Activated naive CD4-positive, alpha-beta T cell treated with Interleukin-2 at 50 U/mL for 16 hours (primary cell): ENCODE measurements around the gene BHLHE40.

ENCODE experiments used
- DNase-seq: peaks from one replicate; pipeline ENCODE4 v3.0.0-alpha.2; 2020

Gene BHLHE40

DNA sequence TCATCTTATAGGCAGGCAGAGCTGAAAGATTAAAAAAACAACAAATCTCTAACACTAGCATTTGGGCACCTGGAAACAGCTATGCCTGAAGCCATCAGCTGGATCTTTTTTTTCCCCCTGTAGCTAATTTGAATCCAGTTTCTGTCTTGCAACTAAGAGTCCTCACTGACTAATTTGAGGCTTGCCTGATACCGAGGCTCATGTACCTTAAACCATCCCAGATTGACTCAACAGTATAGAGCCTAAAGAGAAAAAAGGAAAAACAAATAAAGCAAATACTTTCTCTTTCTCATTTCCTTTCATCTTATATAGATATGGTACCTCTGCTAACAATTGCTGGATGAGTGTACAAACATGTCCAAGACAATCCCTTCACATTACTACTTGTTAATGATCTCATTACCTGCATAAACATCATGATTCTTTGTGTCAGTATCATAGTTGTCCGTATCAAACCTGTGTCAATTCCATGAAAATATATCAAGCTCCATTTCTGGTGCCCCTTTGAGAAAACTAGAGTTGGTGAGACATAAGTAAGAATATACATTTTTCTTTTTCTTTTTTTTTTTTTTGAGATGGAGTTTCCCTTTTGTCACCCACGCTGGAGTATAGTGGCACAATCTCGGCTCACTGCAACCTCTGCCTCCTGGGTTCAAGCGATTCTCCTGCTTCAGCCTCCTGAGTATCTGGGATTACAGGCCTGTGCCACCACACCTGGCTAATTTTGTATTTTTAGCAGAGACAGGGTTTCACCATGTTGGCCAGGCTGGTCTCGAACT is 43.1 kb downstream of the BHLHE40 start:
- no peak for DNase-seq

DNA sequence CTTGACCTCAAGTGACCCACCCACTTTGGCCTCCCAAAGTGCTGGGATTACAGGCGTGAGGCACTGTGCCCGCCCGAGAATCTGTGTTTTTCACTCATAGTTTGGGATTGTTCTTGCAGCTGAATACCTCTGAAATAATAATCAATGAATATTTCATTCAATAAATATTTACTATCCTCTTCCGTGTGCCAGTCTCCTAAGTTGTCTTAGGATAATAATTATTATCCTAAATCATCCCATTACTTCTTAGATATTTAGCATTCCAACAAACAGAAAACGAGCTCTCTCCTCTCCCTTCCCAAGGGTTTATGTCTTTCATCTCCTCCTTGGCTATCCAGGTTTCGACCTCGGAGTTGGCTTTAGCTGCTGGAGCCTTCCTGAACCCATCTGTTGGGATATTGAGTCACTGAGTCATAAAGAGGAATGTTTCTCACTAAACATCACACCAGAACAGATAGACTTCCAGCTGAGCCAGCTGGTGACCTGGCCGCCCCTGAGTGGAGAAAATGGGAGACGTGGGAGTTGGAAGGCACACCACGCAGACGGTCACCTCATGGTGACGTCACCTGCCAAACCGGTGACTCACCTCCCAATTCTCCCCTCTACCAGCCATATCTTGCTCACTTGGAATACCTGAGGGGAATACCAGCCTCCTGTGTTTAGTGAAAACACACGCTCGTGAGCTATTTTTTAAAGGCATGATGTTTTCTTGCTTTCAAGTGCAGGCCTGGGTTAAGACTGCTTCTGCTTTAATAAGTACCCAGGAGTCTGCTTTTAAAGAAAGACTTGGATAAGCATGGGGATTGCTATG is 43.9 kb downstream of the BHLHE40 start:
- peak; percentile 37 for DNase-seq

DNA sequence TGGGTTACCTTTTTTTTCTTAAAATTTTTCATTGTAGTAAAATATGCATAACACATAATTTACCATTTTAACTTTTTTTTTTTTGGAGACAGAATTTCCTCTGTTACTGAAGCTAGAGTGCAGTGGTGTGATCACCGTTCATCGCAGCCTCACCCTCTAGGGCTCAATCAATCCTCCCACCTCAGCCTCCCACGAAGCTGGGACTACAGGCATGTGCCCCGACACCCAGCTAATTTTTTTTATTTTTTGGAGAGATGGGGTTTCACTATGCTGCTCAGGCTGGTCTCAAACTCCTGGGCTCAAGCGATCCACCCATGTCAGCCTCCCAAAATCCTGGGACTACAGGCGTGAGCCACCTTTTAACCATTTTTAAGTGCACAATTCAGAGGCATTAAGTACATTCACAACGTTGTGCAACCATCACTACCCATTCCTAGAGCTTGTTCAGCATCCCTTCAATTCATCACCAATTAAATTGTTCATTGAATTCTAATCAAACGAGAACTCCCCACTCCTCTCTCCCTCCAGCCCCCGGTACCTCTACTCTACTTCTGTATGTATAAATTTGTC is 44.6 kb downstream of the BHLHE40 start:
- DNase-seq, result no peak

DNA sequence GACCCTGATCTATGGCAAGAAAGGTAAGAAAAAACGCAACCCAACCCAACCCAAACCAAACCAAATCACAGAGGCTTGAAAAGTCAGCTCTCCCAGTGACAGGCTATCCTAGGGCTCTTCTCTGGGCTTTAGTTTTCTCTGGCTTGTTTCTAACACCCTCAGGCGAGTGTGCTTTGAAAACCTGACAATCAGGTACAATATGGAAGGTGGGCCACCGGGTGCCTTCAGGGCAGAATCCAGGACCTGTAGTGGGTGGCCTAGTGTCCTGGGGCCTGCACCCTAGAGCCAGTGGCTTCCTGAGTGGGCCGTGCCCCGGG is 46.8 kb downstream of the BHLHE40 start:
- no peak for DNase-seq

DNA sequence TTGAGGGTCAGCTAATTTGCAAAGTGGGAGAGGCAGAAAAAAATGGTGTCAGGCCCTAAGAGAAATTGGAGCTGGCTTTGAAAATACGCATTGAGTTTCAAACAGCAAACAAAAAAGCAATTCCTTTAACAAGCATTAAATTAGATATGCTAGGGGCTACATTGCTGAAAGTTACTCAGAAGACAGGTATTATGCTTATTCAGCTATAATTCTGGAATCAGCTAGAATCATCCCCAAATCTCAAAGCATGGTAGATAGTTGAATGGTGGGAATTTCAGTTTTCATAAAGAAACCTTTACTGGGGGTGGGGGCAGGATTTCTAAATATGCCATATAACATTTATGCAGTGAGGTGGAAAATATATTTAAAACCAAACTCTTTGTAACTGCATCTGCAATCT is 50.5 kb downstream of the BHLHE40 start:
- no peak for DNase-seq

DNA sequence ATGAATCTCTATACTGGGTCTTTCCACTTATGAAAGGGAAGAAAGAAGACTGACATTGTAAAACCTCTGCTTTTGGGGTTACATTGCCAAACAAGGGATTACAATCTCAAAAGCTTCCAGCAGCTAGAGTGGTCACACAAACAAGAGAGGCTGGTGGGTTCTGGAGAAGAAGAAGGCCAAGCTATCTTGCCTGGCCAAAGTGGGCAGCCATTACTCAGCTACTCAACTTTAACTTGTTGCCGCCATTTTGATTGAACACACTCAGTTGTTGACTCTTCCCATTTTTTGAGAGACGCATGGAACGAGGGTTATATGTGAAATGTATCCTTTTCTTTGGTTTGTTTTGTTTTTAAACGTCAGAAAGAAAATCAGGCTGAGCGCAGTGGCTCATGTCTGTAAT is 50.9 kb downstream of the BHLHE40 start:
- no peak for DNase-seq

DNA sequence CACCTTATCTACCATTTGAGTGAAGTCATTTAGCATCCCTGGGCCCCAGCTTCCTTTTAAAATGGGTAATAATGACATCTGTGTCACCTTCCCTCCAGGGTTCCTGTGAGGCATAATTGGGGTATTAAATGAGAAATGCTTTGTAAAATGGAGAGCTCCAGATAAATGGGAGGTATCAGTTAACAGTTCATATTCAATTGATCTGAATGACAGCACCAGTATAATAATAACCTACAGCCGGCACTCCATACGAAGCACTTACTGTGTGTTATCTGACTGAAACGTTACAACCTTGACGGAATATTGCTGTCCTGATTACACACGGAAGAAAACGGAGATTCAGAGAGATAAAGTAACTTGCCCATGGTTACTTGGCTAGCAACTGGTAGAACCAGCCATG is 53.6 kb downstream of the BHLHE40 start:
- no peak for DNase-seq
